K562 (cell line): ENCODE measurements around the gene RBM18. TPM values are rescaled to one million over a fixed set of nuclear protein-coding genes. Genes with fewer than 3 reads are reported as not detected.

Experiments used
- CHD1 ChIP-seq: fragments of 200-600 bp; sonication (generic); IDR thresholded peaks from one replicate; pipeline ENCODE4 v1.6.1; 2012; ENCODE audit warnings: mild to moderate bottlenecking, moderate library complexity, low read length, inconsistent platforms
- CREB5 ChIP-seq: fragments of 250-450 bp; sonication (Bioruptor Pico); IDR thresholded peaks from 2 replicates; pipeline ENCODE4 v1.5.0; 2020; ENCODE audit warnings: mild to moderate bottlenecking
- CTBP1 ChIP-seq: fragments of 450-650 bp; IDR thresholded peaks from 2 replicates; pipeline ENCODE4 v1.6.1; 2016; ENCODE audit warnings: borderline replicate concordance
- CTCFL ChIP-seq: IDR thresholded peaks from 2 replicates; pipeline ENCODE4 v1.6.1; 2011; ENCODE audit warnings: borderline replicate concordance, low read depth, mild to moderate bottlenecking, moderate library complexity, low read length; ENCODE audit not compliant: insufficient read depth, poor library complexity, severe bottlenecking
- HBP1 ChIP-seq: fragments of 450-650 bp; formaldehyde crosslinking; IDR thresholded peaks from 2 replicates; pipeline ENCODE4 v1.4.0; 2022; ENCODE audit warnings: missing genetic modification characterization
- SRF ChIP-seq, 2 experiments: fragments of 250-450, 450-650 bp in 1 of 2; sonication (Bioruptor Pico) in 1 of 2; sonication (generic) in 1 of 2; formaldehyde crosslinking; IDR thresholded peaks; 2 replicates each; pipeline versions ENCODE4 v1.5.0 to v1.5.1; 2020 to 2022; ENCODE audit warnings: mild to moderate bottlenecking in 1 of 2, missing genetic modification reagents in 1 of 2
- TEAD4 ChIP-seq, 2 experiments: sonication (generic) in 1 of 2; formaldehyde crosslinking in 1 of 2; IDR thresholded peaks; 2 replicates each; pipeline versions ENCODE4 v1.6.1 to v1.8.0; 2012 to 2022; ENCODE audit warnings: borderline replicate concordance in 1 of 2, inconsistent platforms in 1 of 2, low read length in 1 of 2, mild to moderate bottlenecking in 1 of 2, missing genetic modification reagents in 1 of 2
- TOE1 ChIP-seq, 2 experiments: fragments of 450-650 bp in 1 of 2; sonication (generic) in 1 of 2; formaldehyde crosslinking in 1 of 2; IDR thresholded peaks; 2 replicates each; pipeline versions ENCODE4 v1.7.1 to v1.8.0; 2016 to 2022; ENCODE audit warnings: borderline replicate concordance in 2 of 2, mild to moderate bottlenecking in 2 of 2, antibody characterized with exemption in 1 of 2, inconsistent platforms in 1 of 2, low read depth in 1 of 2, missing genetic modification reagents in 1 of 2, moderate library complexity in 1 of 2
- TRIM28 ChIP-seq: fragments of 450-650 bp; IDR thresholded peaks from 2 replicates; pipeline ENCODE4 v1.6.1; 2017
- VEZF1 ChIP-seq: fragments of 200-800 bp; sonication (Bioruptor generic); IDR thresholded peaks from 2 replicates; pipeline ENCODE4 v1.6.1; 2017; ENCODE audit warnings: missing genetic modification characterization, missing compliant biosample characterization
- ZNF24 ChIP-seq: fragments of 450-650 bp; IDR thresholded peaks from 2 replicates; pipeline ENCODE4 v1.6.1; 2016
- ZNF445 ChIP-seq: fragments of 250-450 bp; sonication (Bioruptor Pico); IDR thresholded peaks from 2 replicates; pipeline ENCODE4 v1.4.0; 2020; ENCODE audit warnings: low read depth, mild to moderate bottlenecking, moderate library complexity
- ZNF778 ChIP-seq: fragments of 450-650 bp; formaldehyde crosslinking; IDR thresholded peaks from 2 replicates; pipeline ENCODE4 v1.4.0; 2020; ENCODE audit warnings: mild to moderate bottlenecking, moderate library complexity
- polyA plus RNA-seq, 8 experiments: library from polyadenylated mRNA; depleted of rRNA in 4 of 8; stranded (reverse) in 5 of 8; unstranded in 3 of 8; fragments of >200 nt; fragmentation: Nextera tagmentation in 2 of 8; fragmentation: Illumina TruSeq in 1 of 8; extraction: Ambion mirVana in 2 of 8; extraction: Trizol in 1 of 8; gene quantifications; 2 replicates each; pipeline versions ENCODE4 v1.2.1 to v1.2.3, GENCODE V29; 2011 to 2014; ENCODE audit warnings: inconsistent platforms in 1 of 8, missing spikeins in 1 of 8
- total RNA-seq, 7 experiments: library from RNA; depleted of rRNA in 6 of 7; stranded (reverse); fragments of >200 nt in 6 of 7; fragmentation: Illumina TruSeq in 2 of 7; extraction: Trizol in 2 of 7; gene quantifications; 2 replicates each; pipeline versions ENCODE4 v1.2.1 to v1.2.3, GENCODE V29; 2011 to 2021; ENCODE audit warnings: low replicate concordance in 1 of 7
- TF ChIP-seq, protein P1 (sequence below): fragments of 250-450 bp; sonication (Bioruptor Pico); IDR thresholded peaks from 2 replicates; pipeline ENCODE4 v1.5.1; 2021; ENCODE audit warnings: mild to moderate bottlenecking
- TF ChIP-seq, protein P2 (sequence below): fragments of 450-650 bp; IDR thresholded peaks from 2 replicates; pipeline ENCODE4 v1.6.1; 2016; ENCODE audit warnings: antibody characterized with exemption

RBM18 gene
- total and polyA plus RNA-seq, 9 of the 15 experiments (the other 6 are each of a cell fraction or from before 2014, with no cell fraction given) = 7.9 to 86.3 (median 34.0) TPM

DNA sequence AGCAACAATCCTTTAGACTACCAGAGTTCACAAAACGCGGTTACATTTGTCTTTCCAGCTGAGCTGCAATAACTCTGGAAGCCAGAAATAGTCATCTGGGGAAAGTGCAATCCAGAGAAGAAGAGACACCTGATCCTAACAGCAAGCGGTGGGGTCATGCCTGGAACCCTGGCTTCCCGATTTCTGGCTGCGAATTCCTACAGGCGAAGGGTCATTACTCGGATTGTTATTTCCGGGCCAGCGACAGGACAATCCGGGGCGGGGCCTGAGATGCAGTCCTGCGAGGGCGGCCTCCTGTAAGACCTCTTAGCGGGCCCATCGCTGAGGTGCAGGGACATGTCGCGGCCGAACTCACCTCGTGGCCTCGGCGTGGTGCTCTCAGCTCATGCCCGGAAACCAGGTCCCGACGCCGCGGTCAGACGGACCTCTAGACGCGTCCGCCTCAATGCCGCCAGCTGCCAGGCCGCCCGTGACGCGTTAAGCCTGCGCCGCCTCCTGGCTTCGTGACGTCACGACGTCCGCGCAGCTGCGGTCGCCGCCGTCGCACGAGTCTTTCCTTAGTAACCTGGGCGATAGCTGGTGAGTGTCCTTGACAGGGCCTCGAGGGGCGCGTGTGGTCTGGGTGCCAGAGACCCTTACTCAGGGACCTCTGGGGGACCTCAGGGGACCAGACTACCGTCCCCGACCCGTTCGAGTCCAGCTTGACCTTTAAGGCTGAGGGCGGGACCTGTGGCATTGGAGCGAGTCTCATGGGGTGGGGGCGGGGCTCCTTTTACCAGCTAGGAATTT is at the start of gene RBM18, which contains the start of gene MRRF (continued):
- no peak for TF ChIP-seq CTCFL
- TF ChIP-seq ZNF445 = no peak
- TF ChIP-seq CHD1 = no peak
- TF ChIP-seq, protein P1, sequence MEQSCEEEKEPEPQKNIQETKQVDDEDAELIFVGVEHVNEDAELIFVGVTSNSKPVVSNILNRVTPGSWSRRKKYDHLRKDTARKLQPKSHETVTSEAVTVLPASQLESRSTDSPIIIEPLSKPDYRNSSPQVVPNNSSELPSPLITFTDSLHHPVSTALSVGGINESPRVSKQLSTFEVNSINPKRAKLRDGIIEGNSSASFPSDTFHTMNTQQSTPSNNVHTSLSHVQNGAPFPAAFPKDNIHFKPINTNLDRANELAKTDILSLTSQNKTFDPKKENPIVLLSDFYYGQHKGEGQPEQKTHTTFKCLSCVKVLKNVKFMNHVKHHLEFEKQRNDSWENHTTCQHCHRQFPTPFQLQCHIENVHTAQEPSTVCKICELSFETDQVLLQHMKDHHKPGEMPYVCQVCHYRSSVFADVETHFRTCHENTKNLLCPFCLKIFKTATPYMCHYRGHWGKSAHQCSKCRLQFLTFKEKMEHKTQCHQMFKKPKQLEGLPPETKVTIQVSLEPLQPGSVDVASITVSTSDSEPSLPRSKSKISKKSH (CRISPR knock-in tag) = no peak
- TF ChIP-seq ZNF778 (CRISPR knock-in tag) = no peak
- TF ChIP-seq CREB5 (CRISPR knock-in tag) = no peak
- TF ChIP-seq TOE1 (IDR thresholded peaks at IDR 0.05; ENCODE audit: borderline replicate concordance) = no peak
- TF ChIP-seq TOE1 (CRISPR knock-in tag; IDR thresholded peaks at IDR 0.05; ENCODE audit: borderline replicate concordance, low read depth) = no peak
- no peak for TF ChIP-seq ZNF24
- TF ChIP-seq CTBP1 = peak; percentile 84
- TF ChIP-seq SRF (CRISPR knock-in tag; IDR thresholded peaks at IDR 0.05) = peak in 1 of 2 experiments; percentile 45; a peak in 1 of 4 replicates
- TF ChIP-seq, protein P2, sequence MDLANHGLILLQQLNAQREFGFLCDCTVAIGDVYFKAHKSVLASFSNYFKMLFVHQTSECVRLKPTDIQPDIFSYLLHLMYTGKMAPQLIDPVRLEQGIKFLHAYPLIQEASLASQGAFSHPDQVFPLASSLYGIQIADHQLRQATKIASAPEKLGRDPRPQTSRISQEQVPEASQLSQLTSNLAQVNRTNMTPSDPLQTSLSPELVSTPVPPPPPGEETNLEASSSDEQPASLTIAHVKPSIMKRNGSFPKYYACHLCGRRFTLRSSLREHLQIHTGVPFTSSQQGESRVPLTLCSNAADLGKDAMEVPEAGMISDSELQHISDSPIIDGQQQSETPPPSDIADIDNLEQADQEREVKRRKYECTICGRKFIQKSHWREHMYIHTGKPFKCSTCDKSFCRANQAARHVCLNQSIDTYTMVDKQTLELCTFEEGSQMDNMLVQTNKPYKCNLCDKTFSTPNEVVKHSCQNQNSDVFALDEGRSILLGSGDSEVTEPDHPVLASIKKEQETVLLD = peak; percentile 92
- no peak for TF ChIP-seq TEAD4 (IDR thresholded peaks at IDR 0.05; ENCODE audit: low read length)
- 0 out of 2 replicates have a peak, but pooled peaks have one; percentile 72 for TF ChIP-seq TEAD4 (CRISPR knock-in tag; IDR thresholded peaks at IDR 0.05; ENCODE audit: borderline replicate concordance)
- 0 out of 2 replicates have a peak, but pooled peaks have one; percentile 10 for TF ChIP-seq TRIM28
- peak; percentile 43; the same call in 1 of the 2 replicates for TF ChIP-seq VEZF1 (CRISPR knock-in tag)
- no peak for TF ChIP-seq HBP1
